ENCODE measurements around the gene P3H2.

P3H2 gene

GRCh38 chr3:189947948-189948723 is 172.6 kb downstream of the P3H2 start:
- peak; percentile 26 to 81 for DNase-seq (ENCODE audit: low read depth in 1 of 2, low spot score in 1 of 2)
- in situ Hi-C loops (cut with HindIII; ENCODE audit: low pct_unique_long_range_greater_than_20kb, low sequenced_read_pairs), result no loop called here
- no peak for TF ChIP-seq JUND (IDR thresholded peaks at IDR 0.05; ENCODE audit: low read depth)

DNA sequence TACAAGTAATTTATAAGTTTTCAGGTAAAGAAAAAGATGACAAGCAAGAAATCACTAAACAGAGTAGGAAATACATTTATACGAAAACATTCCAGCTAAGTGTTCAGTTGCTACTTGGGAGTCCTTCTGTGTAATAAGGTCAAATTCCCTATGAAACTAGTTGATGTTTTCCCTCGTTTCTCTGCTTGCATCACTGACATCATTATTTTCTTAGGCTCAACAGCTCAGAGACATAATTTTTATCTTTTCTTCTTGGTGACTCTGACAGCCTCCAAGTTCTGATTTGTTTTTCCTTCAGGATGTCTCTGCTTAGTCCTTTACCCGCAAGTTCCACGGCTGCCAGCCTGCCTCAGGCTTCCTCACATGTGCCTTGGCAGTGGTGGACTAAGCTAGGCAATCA is 173.6 kb downstream of the P3H2 start:
- TF ChIP-seq JUND (IDR thresholded peaks at IDR 0.05; ENCODE audit: low read depth), result no peak
- DNase-seq (ENCODE audit: low read depth in 1 of 2, low spot score in 1 of 2), result peak in 1 of 2 experiments; percentile 32
- in situ Hi-C loops (cut with HindIII; ENCODE audit: low pct_unique_long_range_greater_than_20kb, low sequenced_read_pairs), result no loop called here

DNA sequence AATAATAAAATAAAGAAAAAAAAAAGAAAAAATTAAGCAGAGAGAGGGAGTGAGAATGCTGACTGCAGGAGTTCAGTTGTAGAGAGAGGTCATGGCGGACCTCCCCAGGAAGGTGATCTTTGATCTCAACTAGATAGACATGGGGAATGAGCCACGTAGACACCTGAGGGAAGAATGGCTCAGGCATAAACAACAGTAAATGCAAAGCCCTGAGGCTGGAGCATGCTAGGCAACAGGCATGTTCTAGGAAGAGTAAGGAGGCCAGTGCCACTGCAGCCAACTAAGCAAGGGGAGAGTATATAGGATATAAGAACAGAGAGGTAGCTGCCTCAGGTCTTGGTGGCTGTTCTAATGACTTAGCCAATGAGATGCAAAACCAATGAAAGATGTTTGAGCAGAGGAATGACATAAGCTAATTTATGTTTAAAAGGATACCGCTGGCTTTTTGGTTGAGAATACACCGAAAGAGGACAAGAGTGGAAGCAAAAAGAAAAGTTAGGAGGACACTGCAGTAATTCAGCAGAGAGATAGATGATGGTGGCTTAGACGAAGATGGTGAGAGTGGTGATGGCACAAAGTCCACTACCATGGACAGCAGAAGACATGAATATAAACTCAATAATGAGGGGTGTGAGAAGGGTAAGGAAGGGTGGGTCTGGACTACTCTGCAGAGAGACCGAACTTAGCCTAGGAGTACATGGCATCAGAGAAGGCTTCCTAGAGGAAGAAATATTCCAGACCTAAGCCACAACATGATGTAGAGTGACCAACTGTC is 174.6 kb downstream of the P3H2 start:
- DNase-seq (ENCODE audit: low read depth in 1 of 2, low spot score in 1 of 2), result no peak
- TF ChIP-seq JUND (IDR thresholded peaks at IDR 0.05; ENCODE audit: low read depth), result no peak
- in situ Hi-C loops (cut with HindIII; ENCODE audit: low pct_unique_long_range_greater_than_20kb, low sequenced_read_pairs), result no loop called here

- no peak for TF ChIP-seq JUND (IDR thresholded peaks at IDR 0.05; ENCODE audit: low read depth)
- DNase-seq (ENCODE audit: low read depth in 1 of 2, low spot score in 1 of 2), result peak in 1 of 2 experiments; percentile 70
- in situ Hi-C loops (cut with HindIII; ENCODE audit: low pct_unique_long_range_greater_than_20kb, low sequenced_read_pairs), result no loop called here
These were observed 176.2 kb downstream of the P3H2 start for GRCh38 chr3:189944285-189945145.

DNA sequence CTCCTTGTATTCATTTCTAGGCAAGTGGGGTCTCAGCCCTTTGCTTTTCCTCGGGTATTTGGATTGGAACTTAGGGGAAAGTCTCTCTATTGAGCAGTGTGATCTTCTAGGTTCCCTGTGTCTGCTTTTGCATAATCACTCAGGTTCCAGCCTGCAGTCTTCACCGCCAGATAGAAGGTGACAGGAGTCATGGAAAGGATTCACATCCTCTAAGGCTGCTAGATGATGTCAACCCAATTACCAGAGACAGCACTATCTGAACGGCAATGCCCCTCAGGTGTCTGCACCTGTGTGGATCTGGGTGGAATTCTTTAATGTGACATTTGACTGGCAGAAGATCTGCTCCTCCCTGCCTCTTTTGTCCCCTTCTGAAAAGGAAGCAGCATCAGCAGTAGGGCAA is 177.7 kb downstream of the P3H2 start:
- TF ChIP-seq JUND (IDR thresholded peaks at IDR 0.05; ENCODE audit: low read depth), result no peak
- no peak for DNase-seq (ENCODE audit: low read depth in 1 of 2, low spot score in 1 of 2)
- in situ Hi-C loops (cut with HindIII; ENCODE audit: low pct_unique_long_range_greater_than_20kb, low sequenced_read_pairs), result no loop called here

DNA sequence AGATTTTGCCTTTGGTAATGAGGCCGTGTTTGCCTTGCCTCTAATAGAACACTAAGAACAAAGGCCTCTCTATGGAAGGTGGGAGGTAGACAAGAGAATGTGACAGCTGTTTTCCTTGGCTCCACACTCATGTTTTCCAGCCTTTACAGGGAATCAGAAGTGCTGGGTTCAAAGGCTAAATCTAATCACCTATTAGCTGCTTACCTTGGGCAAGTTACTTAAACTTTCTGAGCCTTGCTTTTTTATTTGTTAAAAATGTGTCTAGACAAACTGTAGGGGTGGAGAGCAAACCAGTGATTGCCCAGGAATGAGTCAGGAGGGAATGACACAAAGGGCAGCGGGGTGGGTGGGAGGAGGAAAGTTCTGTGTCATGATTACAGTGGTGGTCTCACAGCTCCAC is 179.0 kb downstream of the P3H2 start:
- no peak for TF ChIP-seq JUND (IDR thresholded peaks at IDR 0.05; ENCODE audit: low read depth)
- DNase-seq (ENCODE audit: low read depth in 1 of 2, low spot score in 1 of 2), result no peak
- in situ Hi-C loops (cut with HindIII; ENCODE audit: low pct_unique_long_range_greater_than_20kb, low sequenced_read_pairs), result no loop called here

DNA sequence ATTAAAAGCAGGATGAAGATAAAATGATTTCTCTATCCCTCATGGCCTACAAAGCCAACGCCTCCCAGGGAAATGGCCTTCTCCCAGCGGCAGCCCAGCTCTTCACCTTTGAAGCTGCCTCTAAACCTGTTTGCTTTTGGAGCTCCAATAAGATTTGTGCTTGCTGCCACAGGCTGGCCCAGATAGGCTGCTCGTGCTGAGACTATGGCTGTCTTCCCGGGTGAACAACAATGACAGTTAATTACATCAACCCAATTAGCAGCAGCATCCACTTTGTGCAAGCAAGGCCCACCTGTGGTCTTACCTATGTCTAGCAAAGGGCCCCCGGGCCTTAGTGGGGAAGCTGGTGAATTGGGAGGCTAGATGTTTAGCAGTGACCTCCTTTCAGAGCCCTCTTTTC is 179.6 kb downstream of the P3H2 start:
- in situ Hi-C loops (cut with HindIII; ENCODE audit: low pct_unique_long_range_greater_than_20kb, low sequenced_read_pairs), result no loop called here
- DNase-seq (ENCODE audit: low read depth in 1 of 2, low spot score in 1 of 2), result peak in 1 of 2 experiments; percentile 55
- TF ChIP-seq JUND (IDR thresholded peaks at IDR 0.05; ENCODE audit: low read depth), result no peak

- TF ChIP-seq JUND (IDR thresholded peaks at IDR 0.05; ENCODE audit: low read depth), result no peak; the same call in 1 of the 2 replicates
- peak in 1 of 2 experiments; percentile 80 for DNase-seq (ENCODE audit: low read depth in 1 of 2, low spot score in 1 of 2)
- in situ Hi-C loops (cut with HindIII; ENCODE audit: low pct_unique_long_range_greater_than_20kb, low sequenced_read_pairs), result no loop called here
These were observed 183.2 kb downstream of the P3H2 start for GRCh38 chr3:189937302-189938127.

DNA sequence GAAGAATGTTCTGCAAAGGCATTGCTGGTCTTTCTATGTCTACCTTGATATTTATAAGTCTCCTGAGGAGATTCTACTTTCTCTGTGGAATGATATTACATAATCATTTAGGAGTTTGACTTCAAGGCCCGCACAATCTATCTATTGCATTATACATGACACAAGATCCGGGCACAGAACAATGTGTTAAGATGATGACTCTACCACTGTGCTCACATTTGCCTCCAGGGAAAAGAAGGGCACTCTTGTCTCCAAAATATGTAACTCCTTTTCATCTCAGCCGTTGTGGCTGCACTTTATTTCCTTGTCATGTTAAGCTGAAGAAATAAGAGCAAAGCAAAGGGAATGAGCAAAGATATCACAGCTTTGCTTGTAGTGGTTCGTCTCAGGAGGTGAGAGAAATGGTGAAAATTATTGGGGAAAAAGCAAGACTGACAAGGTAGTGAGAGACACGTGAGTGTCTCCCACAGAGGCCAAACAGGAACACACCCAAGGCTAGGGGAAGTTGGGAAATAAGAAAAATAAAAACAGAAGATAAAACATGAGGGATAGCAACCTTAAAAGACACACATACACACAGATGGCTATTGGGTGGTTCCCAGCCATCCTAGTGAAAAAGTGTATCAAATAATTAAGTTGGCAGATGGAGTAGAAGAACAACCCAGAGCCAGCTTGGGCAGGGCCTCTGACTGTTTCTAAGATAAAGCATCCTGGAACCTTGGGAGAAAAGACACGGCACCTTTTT is 184.3 kb downstream of the P3H2 start:
- DNase-seq (ENCODE audit: low read depth in 1 of 2, low spot score in 1 of 2), result no peak
- in situ Hi-C loops (cut with HindIII; ENCODE audit: low pct_unique_long_range_greater_than_20kb, low sequenced_read_pairs), result no loop called here

DNA sequence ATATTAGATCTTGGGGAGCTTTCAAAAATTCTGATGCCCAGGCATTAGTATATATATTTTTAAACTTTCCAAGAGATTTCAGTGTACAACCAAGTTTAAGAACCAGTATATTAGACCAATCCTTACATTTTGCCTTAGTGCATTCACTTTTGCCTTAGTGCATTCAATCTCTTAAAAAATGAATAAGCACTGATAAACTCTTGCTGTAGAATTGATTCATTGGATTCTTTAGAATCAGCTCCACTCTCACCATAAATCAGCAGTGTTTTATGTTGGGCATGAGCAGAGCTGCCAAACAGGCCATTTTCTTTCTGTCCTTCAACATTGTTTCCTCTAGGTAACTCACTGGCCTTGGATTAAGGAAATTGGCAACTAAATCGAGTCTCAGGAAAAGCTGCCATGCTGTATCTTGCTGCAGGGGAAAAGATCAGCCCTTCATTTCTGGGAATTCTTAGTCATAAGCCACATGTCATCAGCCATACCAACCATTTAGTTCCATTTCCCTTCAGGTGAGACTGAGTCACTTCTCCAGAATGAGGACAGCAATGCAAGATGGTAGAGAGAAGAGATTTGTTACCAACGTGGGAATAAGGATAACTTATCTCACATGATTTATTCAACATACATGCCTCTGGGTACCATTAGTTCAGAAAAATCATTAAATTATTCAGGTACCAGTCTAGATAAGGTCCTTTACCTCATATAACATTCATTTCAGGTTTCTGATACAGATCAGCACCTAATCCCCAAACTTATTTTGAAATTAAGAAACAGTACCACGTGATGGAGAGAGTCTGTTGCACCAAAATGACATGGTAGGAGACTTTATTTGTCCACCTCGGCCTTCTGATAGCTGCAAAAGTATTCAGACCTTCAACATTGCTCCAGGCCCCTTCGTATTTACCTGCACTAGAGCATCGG is 192.5 kb downstream of the P3H2 start:
- no peak for TF ChIP-seq JUND (IDR thresholded peaks at IDR 0.05; ENCODE audit: low read depth)
- DNase-seq (ENCODE audit: low read depth in 1 of 2, low spot score in 1 of 2), result peak in 1 of 2 experiments; percentile 33
- in situ Hi-C loops (cut with HindIII; ENCODE audit: low pct_unique_long_range_greater_than_20kb, low sequenced_read_pairs), result no loop called here

More for the DNA sequence above, 184.3 kb downstream of the P3H2 start:
- no peak for TF ChIP-seq JUND (IDR thresholded peaks at IDR 0.05; ENCODE audit: low read depth)
